Neural progenitor cell (in vitro differentiated cells): Measurements from ENCODE around the gene NARF. TPM values are rescaled to one million over a fixed set of nuclear protein-coding genes. Genes with fewer than 3 reads are reported as not detected.

ENCODE experiments used
- DNase-seq: peaks from one replicate; pipeline ENCODE4 v3.0.0-alpha.2; 2016; ENCODE audit warnings: low spot score
- H2AFZ ChIP-seq: fragments of 200-600 bp; sonication (generic); replicated peaks from 2 replicates; pipeline ENCODE4 v1.6.1; 2016; ENCODE audit warnings: antibody characterized with exemption
- H3F3A ChIP-seq: fragments of 200-600 bp; sonication (generic); 2 replicates; pipeline ENCODE4 v1.6.1; 2016; ENCODE audit warnings: antibody characterized with exemption, low read depth
- H3K27ac ChIP-seq: fragments of 200-600 bp; sonication (generic); 2 replicates; pipeline ENCODE4 v1.5.1; 2016; ENCODE audit warnings: mild to moderate bottlenecking
- H3K27me3 ChIP-seq: fragments of 200-600 bp; sonication (generic); 2 replicates; pipeline ENCODE4 v1.6.1; 2016; ENCODE audit warnings: mild to moderate bottlenecking, moderate library complexity
- H3K36me3 ChIP-seq: fragments of 200-600 bp; sonication (generic); 2 replicates; pipeline ENCODE4 v1.5.1; 2016
- H3K4me1 ChIP-seq: fragments of 200-600 bp; sonication (generic); 2 replicates; pipeline ENCODE4 v1.6.1; 2016; ENCODE audit warnings: mixed run types
- H3K4me2 ChIP-seq: fragments of 200-600 bp; sonication (generic); 2 replicates; pipeline ENCODE4 v1.6.1; 2016
- H3K4me3 ChIP-seq: fragments of 200-600 bp; sonication (generic); 2 replicates; pipeline ENCODE4 v1.5.1; 2016
- H3K79me2 ChIP-seq: fragments of 200-600 bp; sonication (generic); 2 replicates; pipeline ENCODE4 v1.6.1; 2016; ENCODE audit warnings: low read depth
- H3K9ac ChIP-seq: fragments of 200-600 bp; sonication (generic); 2 replicates; pipeline ENCODE4 v1.6.1; 2016
- H3K9me3 ChIP-seq: fragments of 200-600 bp; sonication (generic); 2 replicates; pipeline ENCODE4 v1.5.1; 2016; ENCODE audit warnings: low read depth
- H4K20me1 ChIP-seq: fragments of 200-600 bp; sonication (generic); 2 replicates; pipeline ENCODE4 v1.6.1; 2016; ENCODE audit warnings: low read depth
- H3K27ac Mint-ChIP-seq: 3 replicates; pipeline ENCODE4 v1.8.0; 2021; ENCODE audit warnings: mixed read lengths
- H3K27me3 Mint-ChIP-seq: 2 replicates; pipeline ENCODE4 v1.8.0; 2022; ENCODE audit warnings: low read depth, mild to moderate bottlenecking, inconsistent platforms, moderate library complexity, mixed read lengths; ENCODE audit not compliant: insufficient read depth
- H3K36me3 Mint-ChIP-seq: 3 replicates; pipeline ENCODE4 v1.8.0; 2021; ENCODE audit warnings: mixed read lengths
- H3K4me1 Mint-ChIP-seq: 3 replicates; pipeline ENCODE4 v1.8.0; 2021; ENCODE audit warnings: mixed read lengths
- H3K4me3 Mint-ChIP-seq: 3 replicates; pipeline ENCODE4 v1.8.0; 2021; ENCODE audit warnings: mild to moderate bottlenecking, moderate library complexity, mixed read lengths
- H3K9me3 Mint-ChIP-seq: 3 replicates; pipeline ENCODE4 v1.8.0; 2020; ENCODE audit warnings: mixed read lengths
- CTCF ChIP-seq: fragments of 200-600 bp; sonication (generic); IDR thresholded peaks from 2 replicates; pipeline ENCODE4 v1.5.1; 2017; ENCODE audit warnings: antibody characterized with exemption, mild to moderate bottlenecking
- EZH2 ChIP-seq: fragments of 200-600 bp; sonication (generic); IDR thresholded peaks from 2 replicates; pipeline ENCODE4 v1.6.1; 2017; ENCODE audit warnings: antibody characterized with exemption, mild to moderate bottlenecking, moderate library complexity
- EZH2phosphoT487 ChIP-seq: fragments of 200-600 bp; sonication (generic); IDR thresholded peaks from 2 replicates; pipeline ENCODE4 v1.6.1; 2017; ENCODE audit warnings: antibody characterized with exemption
- total RNA-seq: library from RNA; depleted of rRNA; stranded (reverse); fragments of >200 nt; gene quantifications from 2 replicates; pipeline ENCODE4 v1.2.3, GENCODE V29; 2015; ENCODE audit warnings: low replicate concordance

Gene NARF
- total RNA-seq, 1 donor from 2014 or later: 166 TPM

- Histone ChIP-seq H3K4me3 (no peak overlapping the region), H3K27me3 (no peaks in the 10 kb centered on the region), H3K79me2 (peaks cover 5% of the 10 kb centered on the region), H3K27ac (no peak overlapping the region), H3K36me3 (no peaks in the 10 kb centered on the region), H3F3A (peaks cover 4% of the 10 kb centered on the region), H2AFZ (no peak overlapping the region), H3K4me1 (no peaks in the 10 kb centered on the region), H4K20me1 (peaks cover 3% of the 10 kb centered on the region), H3K9ac (no peak overlapping the region), H3K9me3 (no peaks in the 10 kb centered on the region), H3K4me2 (no peak overlapping the region)
- TF ChIP-seq EZH2: no peak
- no peak for TF ChIP-seq EZH2phosphoT487
- no peak for TF ChIP-seq CTCF
- Mint-ChIP-seq H3K27ac (no peak overlapping the region), H3K4me3 (no peak overlapping the region), H3K9me3 (no peaks in the 10 kb centered on the region), H3K27me3 (peaks cover 6% of the 10 kb centered on the region), H3K4me1 (peaks cover 9% of the 10 kb centered on the region), H3K36me3 (peaks cover 4% of the 10 kb centered on the region)
- no peak for DNase-seq
Observed at GRCh38 chr17:82442643-82443464, 15.7 kb upstream of the NARF start.

GRCh38 chr17:82443465-82444283 is 14.9 kb upstream of the NARF start:
- peaks cover 5% of the 10 kb centered on the region for H4K20me1 ChIP-seq
- H3K9ac ChIP-seq: no peak overlapping the region
- no peak overlapping the region for H3K27ac Mint-ChIP-seq
- H3K9me3 Mint-ChIP-seq: no peaks in the 10 kb centered on the region
- no peak overlapping the region for H3K27ac ChIP-seq
- H3K27me3 ChIP-seq: no peaks in the 10 kb centered on the region
- H3K4me3 ChIP-seq: no peak overlapping the region
- no peak overlapping the region for H3K4me2 ChIP-seq
- DNase-seq: no peak
- no peak overlapping the region for H3K4me3 Mint-ChIP-seq
- H3K79me2 ChIP-seq: peaks cover 8% of the 10 kb centered on the region
- peaks cover 4% of the 10 kb centered on the region for H3F3A ChIP-seq
- H3K36me3 ChIP-seq: no peaks in the 10 kb centered on the region
- TF ChIP-seq CTCF (no peak), EZH2phosphoT487 (no peak), EZH2 (no peak)
- H3K9me3 ChIP-seq: no peaks in the 10 kb centered on the region
- H3K4me1 Mint-ChIP-seq: peaks cover 9% of the 10 kb centered on the region
- peaks cover 6% of the 10 kb centered on the region for H3K27me3 Mint-ChIP-seq
- peaks cover 4% of the 10 kb centered on the region for H3K36me3 Mint-ChIP-seq
- no peaks in the 10 kb centered on the region for H3K4me1 ChIP-seq
- no peak overlapping the region for H2AFZ ChIP-seq

- Mint-ChIP-seq H3K36me3 (peaks cover 4% of the 10 kb centered on the region), H3K9me3 (no peaks in the 10 kb centered on the region), H3K27ac (no peak overlapping the region), H3K4me3 (no peak overlapping the region), H3K4me1 (peaks cover 9% of the 10 kb centered on the region), H3K27me3 (peaks cover 6% of the 10 kb centered on the region)
- Histone ChIP-seq H3K36me3 (no peaks in the 10 kb centered on the region), H3K4me3 (no peak overlapping the region), H3K27ac (no peak overlapping the region), H3K9ac (no peak overlapping the region), H3K79me2 (peaks cover 16% of the 10 kb centered on the region), H3K4me2 (no peak overlapping the region), H4K20me1 (peaks cover 12% of the 10 kb centered on the region), H2AFZ (no peak overlapping the region), H3F3A (peaks cover 4% of the 10 kb centered on the region), H3K4me1 (peaks cover 2% of the 10 kb centered on the region), H3K9me3 (no peaks in the 10 kb centered on the region), H3K27me3 (no peaks in the 10 kb centered on the region)
- TF ChIP-seq EZH2phosphoT487 (no peak), CTCF (no peak), EZH2 (no peak)
- DNase-seq: no peak
Observed at GRCh38 chr17:82444284-82444893, 14.2 kb upstream of the NARF start.
